ENCODE measurements around the gene IL22RA2.

The IL22RA2 gene

GRCh38 chr6:137200288-137200687 lies 26.8 kb upstream of the IL22RA2 start:
- H3K4me3 ChIP-seq (ENCODE audit: low read depth, low read length) = no peak overlapping the region
- TF ChIP-seq CTCF (IDR thresholded peaks at IDR 0.05; ENCODE audit: insufficient read depth, low read depth, low read length, missing control alignments) = no peak
- no peak for DNase-seq (ENCODE audit: low read depth)

DNA sequence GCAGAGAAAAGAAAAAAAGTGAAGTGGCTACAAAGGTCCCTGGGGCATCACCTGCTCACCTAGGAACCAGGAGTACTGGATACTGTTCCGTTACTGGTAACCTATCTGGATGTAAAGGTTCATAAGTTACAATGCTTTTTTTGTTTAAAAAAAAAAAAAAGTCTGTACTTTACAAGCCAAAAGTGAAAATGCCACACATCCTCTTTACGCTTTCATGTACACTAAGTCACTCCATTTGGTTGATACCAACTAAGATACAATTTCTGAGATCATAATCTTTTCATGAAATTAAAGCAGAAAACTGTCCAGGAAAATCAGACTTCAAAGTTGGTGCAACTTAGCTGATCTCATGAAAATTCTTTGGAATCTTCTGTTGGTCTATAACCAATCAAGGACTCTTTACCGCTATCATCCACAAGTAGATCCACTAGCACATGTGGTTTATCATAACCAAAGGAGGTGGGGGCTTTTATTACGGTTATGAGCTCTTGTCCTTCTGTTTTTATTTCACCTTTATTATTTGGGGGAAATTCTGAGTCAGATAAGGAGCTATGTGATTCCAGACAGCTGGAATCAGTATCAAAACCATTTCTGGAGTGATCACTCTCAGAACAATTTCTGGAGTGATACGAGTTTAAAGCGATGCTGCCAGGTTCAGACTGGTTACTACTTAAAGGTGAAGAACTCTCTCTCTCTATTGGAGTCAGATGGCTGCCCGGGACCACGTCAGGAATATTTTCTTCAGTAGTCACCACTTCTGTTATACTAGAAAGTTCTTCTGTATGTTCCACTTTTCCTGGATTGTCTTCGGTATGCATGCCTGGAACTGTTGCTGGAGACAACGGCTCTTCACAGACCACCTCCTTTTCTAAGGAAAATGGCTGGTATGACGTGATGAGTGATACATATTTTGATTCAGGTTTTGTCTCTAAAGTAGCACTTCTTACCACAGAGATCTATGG lies 24.5 kb upstream of the IL22RA2 start:
- no peak for TF ChIP-seq CTCF (IDR thresholded peaks at IDR 0.05; ENCODE audit: insufficient read depth, low read depth, low read length, missing control alignments)
- DNase-seq (ENCODE audit: low read depth) = no peak
- no peak overlapping the region for H3K4me3 ChIP-seq (ENCODE audit: low read depth, low read length)

- no peak for DNase-seq (ENCODE audit: low read depth)
- no peak for TF ChIP-seq CTCF (IDR thresholded peaks at IDR 0.05; ENCODE audit: insufficient read depth, low read depth, low read length, missing control alignments)
- no peak overlapping the region for H3K4me3 ChIP-seq (ENCODE audit: low read depth, low read length)
Measured at GRCh38 chr6:137193256-137194070, 20.0 kb upstream of the IL22RA2 start.

GRCh38 chr6:137192821-137193220 lies 19.4 kb upstream of the IL22RA2 start:
- no peak for DNase-seq (ENCODE audit: low read depth)
- H3K4me3 ChIP-seq (ENCODE audit: low read depth, low read length) = no peak overlapping the region
- no peak for TF ChIP-seq CTCF (IDR thresholded peaks at IDR 0.05; ENCODE audit: insufficient read depth, low read depth, low read length, missing control alignments)

GRCh38 chr6:137191670-137192069 lies 18.2 kb upstream of the IL22RA2 start:
- no peak for TF ChIP-seq CTCF (IDR thresholded peaks at IDR 0.05; ENCODE audit: insufficient read depth, low read depth, low read length, missing control alignments)
- no peak overlapping the region for H3K4me3 ChIP-seq (ENCODE audit: low read depth, low read length)
- no peak for DNase-seq (ENCODE audit: low read depth)

- H3K4me3 ChIP-seq (ENCODE audit: low read depth, low read length) = no peak overlapping the region
- no peak for DNase-seq (ENCODE audit: low read depth)
- TF ChIP-seq CTCF (IDR thresholded peaks at IDR 0.05; ENCODE audit: insufficient read depth, low read depth, low read length, missing control alignments) = no peak
Measured at GRCh38 chr6:137191236-137191635, 17.8 kb upstream of the IL22RA2 start.
